Measurements from ENCODE around the gene PGS1.

PGS1 gene

DNA sequence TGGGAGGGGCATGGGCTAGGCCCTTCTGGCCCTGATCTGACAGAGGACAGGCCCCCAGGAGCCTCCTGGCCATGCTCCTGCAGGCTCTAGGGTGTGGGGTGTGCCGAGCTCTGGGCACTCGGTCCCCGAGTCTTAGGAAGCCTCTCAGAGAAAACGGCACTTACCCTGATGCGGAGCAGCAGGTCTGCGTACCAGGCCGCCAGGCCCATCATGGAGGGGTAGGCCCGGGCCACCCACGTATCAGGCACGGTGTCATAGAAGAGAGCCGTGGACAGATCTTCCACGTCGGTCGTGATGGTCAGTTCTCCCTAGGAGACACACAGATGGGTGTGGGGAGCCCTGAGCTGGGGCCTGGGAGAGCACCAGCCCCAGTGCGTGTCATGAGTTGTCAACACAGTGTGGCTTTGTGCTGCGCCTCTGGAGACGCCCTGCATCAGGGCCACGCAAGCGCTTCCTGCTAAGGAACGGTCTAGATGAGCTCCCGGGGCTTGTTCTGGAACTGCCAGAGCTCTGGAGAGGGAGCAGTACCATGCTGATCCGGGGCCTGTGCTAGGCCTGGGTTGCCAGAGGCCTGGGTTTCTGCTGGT lies 47.9 kb downstream of the PGS1 start:
- no peak for DNase-seq (ENCODE audit: low read depth in 2 of 2)

DNA sequence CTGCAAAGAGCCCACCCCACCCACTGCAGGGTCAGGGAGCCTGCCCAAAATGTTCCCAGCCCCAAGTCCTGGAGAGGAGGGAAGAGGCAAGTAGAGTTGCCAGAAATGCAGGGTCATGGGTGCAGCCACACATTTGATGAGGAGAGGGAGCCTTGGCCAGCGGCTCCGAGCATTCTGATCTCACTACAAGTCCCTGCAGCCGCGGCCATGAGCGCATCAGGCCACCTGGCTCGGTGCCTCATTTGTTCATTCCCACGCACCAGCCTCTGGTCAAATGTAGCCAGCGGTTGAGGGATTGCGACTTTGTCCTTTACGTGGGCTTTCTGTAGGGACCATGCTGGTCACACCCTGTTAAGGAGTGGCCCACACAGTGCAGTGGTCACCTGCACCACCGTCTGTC lies 48.7 kb downstream of the PGS1 start:
- DNase-seq (ENCODE audit: low read depth in 2 of 2): no peak

DNA sequence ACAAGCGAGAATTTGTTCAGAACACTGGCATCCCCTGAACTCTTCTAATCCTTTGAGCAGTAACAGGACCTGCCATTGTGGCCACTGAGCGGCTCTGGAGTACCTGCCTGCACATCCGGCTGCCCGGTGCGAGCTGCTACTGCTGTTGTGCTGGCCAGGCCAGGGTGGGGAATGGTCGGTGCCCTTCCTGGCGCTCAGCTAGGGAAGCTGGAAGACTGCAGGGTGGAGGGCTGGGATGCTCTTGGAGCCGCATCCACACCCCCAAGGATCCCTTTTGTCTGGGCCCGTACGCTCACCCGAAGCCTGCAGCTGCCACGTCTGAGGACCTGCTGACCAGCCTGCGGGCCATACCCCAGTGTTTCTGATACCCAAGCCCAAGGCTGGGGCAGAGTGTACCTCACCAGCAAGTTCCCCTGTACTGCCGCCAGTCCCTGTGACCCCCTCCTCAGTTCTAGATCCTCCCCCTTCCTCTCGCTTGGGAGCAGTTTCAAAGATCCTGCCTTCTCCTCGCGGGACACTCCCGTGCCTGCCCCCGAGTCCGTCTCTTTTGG lies 49.7 kb downstream of the PGS1 start:
- no peak for DNase-seq (ENCODE audit: low read depth in 2 of 2)

DNA sequence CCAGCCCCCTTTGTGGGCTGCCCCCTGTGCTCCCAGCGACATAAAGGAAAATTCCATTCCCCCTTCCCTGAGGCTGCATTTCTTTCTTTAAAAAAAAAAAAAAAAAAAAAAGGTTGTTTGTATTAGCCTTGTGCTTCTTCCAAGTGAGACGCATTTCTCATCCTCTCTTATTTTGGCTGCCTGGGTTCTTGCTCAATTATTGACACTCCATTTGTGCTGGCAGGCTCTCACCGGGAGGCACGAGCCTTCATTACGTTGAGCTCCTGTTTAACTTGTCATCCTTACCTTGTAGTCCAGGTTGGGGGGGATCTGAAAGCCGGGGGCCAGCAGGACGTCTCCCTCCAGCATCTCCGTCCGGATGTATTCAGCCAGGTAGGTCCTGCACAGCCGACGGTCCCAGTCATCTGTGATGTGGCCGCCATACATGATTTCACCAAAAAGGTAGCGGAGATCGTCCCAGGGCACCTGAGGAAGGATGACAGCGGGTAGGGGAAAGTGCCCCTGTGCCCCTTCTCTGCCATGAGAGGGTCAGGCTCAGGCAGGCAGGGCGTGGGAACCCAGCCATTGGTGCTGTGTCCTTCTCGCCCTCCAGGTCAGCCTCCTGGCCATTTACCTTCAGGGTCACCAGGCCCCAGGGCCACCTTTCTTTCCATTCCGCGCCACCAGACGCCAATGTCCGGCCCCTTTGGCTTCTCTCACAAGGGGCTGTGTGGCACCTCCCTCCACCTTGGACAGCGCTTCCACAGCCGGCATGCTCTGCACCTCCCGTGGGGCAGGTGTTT lies 50.6 kb downstream of the PGS1 start:
- DNase-seq (ENCODE audit: low read depth in 2 of 2): no peak

DNA sequence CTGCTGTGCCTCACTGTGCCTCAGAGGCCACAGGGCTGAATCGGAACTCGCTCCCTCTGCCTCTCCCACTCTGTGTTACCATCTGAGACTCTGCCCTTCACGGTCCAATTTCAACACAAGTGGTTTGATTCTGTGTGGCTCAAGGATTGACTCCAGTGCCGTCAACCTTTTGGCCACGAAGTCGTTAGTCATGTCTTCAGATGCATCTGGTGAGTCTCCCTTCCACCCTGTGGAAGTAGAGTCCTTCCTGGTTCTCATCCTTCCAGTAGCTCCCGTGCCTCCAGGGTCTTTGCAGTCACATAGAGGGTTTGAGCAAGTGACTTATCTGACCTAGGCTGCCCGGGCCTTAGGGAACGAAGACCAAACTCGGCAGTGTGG lies 51.2 kb downstream of the PGS1 start:
- DNase-seq (ENCODE audit: low read depth in 2 of 2): no peak

DNA sequence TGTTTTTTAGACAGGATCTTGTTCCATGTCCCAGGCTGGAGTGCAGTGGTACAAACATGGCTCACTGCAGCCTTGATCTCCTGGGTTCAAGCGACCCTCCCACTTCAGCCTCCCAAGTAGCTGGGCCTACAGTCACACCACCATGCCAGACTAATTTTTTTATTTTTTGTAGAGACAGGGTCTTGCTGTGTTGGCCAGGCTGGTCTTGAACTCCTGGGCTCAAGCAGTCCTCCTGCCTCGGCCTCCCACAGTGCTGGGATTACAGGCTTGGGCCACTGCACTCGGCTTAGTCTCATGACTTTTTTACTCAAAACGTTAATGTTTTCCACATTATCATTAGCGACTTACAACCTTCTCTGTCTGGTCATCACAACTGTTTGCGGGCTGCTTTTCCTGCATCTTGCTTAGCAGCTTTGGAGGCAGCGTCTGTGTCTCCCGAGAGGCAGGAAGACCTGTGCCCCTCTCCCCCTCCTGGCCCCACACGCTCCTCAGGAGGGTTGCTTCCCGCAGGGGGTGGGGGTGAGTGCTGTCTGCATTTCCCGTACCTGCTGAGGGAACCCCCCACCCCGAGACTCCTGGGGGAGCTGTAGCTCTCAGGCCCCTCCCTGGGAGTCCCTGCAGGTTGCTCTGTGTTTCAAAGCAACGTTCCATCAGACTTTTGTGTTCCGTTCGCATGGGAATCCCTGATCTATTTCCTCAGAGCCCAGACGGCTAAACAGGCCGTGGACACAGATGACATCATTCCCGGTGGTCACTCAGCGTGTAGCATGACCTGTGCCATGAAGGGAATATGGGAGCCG lies 52.6 kb downstream of the PGS1 start:
- no peak for DNase-seq (ENCODE audit: low read depth in 2 of 2)

DNA sequence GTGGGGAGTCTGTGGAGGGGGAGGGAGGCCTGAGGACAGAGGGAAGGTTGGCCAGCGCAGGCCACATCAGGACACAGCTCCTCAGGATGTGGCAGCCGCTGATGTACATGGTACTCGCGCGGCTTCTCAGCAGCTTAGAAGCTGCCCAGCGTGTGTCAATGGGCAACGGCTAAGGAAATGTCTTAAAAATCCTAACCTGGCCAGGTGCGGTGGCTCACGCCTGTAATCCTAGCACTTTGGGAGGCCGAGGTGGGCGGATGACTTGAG lies 53.2 kb downstream of the PGS1 start:
- DNase-seq (ENCODE audit: low read depth in 2 of 2): no peak

DNA sequence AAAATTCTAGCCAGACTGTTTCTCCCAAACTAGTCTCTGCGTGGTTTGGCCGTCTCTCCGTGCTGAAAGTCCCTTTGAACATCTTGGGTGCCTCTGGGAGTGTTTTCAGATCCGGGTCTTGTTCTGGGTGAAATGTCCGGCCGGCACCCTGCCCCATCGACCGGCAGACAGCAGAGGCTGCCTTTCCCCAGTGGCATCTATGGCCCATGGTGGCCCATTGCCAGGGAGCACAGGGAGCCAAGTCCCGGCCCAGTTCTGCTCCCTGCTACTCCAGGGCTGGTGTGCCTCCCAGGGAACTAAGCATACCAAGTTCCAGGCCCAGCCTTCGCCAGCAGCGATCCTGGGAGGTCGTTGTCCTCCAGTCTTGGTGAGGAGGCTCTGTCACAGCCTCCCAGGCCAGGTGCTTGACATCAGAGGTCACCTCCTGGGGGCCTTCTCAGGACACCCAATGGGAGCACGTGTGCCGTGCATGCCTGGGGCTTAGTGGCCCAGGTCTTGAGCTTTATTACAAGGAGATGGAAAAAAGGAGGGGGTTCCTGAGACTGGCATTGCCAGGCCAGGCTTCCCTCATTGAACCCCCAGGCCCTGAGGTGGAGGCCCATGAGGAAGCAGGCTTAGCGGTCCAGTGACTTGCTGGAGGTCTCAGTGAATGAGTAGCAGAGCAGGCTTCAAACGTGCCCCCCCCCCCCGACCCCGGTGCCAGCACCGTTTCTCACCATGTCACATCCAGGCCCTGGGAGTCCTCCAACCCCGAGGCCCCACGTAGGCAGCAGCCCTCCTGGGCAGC lies 54.0 kb downstream of the PGS1 start:
- DNase-seq (ENCODE audit: low read depth in 2 of 2): no peak

DNA sequence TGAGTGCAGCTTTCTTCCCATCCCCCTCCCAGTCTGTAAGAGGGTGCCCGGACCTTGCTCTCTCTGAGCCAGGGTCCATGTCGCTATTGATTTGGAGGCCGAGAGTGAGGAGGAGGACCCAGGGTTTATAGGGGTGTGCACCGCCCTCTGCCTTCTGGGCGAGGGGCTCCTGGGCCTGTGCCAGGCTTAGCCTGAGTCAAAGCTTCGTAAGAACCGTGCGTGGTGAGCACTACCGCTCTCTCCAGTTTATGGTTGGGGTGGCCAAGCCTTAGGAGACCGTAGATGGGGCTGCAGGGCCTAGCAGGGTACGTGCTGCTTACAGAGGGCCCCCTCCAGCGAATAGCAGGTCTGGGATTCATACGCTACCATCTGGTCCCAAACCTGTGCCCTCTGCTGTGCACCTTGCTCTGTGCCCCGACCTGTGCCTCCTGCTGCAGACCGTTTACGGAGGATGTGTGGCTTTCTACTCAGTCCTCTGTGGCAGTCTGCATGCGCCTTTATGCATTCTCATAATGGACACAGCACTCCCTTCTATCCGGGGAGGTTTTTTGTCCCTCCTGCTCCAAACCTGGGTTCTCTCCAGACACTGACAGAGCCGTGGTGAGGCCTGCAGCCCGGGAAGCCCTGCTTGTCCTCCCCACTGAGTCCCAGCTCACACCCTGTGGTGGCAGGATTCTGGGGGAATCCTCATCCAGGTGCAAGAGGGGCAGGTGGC lies 54.7 kb downstream of the PGS1 start:
- DNase-seq (ENCODE audit: low read depth in 2 of 2): no peak

DNA sequence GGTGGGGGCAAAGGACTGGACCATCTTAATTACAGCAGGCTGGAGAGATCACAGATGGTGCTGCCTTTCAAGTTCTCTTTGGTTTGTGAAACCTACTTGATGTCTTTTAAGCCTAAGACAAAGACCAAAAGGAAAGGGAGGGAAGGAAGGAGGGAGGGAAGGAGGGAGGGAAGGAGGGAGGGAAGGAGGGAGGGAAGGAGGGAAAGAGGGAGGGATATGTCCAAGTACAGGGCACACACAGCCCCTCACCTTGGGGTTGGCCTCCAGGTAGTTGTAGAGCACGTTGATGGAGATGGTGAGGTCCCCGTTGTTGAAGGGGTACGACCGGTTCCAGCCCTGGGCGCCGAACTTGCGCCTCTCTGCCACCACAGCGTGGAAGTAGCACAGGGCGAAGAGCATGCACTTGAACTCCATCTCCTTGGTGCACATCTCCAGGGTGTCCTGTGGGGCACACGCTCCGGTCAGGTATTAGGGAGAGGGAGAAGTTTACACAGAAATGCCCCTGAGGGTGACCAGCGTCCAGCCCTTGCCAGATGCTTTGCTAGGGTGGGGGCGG lies 55.4 kb downstream of the PGS1 start:
- DNase-seq (ENCODE audit: low read depth in 2 of 2): no peak

DNA sequence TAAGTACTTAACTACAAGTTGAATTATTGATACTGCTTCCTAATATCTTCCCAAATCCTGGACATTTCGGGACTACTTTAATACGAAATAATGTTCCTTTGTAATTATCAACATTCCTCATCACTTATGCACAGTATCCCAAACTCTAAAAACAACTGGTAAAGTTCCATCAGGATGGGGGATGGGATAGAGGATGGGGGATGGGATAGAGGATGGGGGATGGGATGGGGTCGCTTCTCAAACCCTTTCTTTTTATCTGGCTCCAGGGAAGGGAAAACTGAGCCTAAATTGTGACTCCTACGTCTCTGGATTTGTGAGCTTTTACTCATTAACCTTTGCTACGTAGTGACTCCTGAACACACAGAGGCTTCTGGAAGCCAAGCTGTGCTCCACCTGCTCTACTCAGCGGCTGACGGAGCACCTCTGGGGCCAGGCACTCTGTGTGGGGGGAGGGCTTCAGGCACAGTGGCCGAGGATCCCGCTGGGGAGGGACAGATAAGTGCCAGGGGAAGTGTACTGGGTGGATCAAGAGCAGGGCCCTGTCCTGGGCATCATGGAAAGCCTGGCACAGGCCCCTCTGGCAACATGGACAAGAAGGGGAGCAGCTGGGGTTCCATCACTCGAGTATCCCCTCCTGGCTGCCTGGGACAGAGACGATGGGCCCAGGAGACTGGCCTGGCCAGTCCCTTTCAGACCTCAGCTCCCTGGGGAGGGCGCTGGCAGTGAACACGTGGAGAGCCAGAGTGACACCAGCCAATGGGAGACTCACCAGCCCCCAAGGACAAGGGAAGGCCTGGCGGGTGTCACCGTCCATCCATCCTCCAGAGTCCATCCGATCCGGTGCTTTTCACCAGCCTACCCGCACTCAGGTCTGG lies 56.2 kb downstream of the PGS1 start:
- DNase-seq (ENCODE audit: low read depth in 2 of 2): no peak

DNA sequence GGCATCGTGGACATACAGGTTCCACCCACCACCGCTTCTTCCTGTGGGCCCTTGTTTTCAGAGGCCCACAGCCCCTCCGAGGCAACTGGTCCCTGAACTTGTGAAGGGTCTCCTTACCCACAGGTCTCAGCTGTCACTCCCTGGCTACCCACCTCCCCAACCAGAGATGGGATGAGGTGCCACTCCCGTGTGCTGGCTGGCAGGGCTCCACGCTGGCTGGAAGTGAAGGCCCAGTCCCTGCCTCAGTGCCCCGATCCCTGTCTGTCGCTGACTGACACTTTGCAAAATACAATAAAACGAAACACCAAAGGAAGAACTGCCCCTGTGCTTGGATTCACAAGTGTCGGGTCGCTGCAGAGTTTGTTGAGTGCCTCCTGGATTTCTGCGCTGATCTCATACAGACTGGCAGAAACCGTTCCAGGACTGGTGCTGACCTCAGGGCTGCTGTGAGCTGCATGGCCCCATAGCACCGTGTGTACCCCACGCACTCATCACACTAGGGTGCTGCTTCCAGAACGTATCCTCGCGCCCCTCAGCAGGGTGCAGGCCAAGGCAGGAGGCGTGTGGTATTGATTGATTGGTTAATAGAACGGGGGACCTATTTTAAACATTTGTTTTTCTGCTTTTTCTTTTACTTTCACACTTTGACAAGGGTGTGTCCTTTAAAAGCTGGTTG lies 57.0 kb downstream of the PGS1 start:
- no peak for DNase-seq (ENCODE audit: low read depth in 2 of 2)

DNA sequence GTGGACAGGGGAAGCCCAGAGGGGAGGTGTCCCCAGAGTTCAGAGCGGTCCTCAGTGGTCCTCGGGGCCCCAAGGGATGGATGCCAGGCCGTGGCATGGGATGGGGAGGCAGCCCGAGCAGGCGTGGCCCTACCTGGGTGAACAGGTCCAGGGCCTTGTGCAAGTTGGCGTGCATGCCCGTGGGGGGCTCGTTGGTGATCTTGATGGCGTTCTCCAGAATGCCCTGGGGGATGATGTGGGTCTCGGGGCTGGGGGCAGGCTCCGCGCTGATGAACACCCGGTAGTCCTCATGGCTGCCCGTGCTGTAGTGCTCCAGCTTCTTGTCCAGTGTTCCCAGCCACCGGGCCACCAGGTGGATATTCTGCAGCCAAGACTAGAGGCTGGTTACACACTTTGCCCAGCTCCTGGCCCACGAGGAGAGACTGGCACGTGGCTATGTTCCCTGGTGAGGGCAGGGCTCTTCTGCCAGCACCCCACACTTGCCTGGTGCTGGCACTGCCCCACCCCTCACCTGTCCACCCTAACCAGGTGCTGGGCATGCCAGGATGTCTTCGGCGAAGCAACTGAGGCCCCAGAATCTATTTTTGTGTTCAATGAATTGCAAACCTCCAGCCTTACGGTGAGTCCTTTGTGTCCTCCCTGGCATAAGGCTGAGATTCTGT lies 59.2 kb downstream of the PGS1 start:
- no peak for DNase-seq (ENCODE audit: low read depth in 2 of 2)

DNA sequence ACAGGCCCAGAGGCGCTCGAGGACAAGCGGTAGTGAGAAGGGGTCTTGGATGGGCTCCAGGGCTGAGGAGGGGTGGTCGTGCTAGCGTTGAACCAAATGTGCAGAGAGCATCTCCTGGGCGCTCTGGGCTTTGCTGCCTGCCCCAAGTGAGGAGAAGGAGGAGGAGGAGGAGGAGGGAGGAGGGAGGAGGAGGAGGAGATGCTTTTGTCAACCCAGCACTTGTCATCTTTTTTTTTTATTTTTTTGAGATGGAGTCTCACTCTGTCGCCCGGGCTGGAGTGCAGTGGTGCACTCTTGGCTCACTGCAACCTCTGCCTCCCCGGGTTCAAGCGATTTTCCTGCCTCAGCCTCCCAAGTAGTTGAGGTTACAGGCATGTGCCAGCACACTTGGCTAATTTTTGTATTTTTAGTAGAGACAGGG lies 59.8 kb downstream of the PGS1 start:
- no peak for DNase-seq (ENCODE audit: low read depth in 2 of 2)

DNA sequence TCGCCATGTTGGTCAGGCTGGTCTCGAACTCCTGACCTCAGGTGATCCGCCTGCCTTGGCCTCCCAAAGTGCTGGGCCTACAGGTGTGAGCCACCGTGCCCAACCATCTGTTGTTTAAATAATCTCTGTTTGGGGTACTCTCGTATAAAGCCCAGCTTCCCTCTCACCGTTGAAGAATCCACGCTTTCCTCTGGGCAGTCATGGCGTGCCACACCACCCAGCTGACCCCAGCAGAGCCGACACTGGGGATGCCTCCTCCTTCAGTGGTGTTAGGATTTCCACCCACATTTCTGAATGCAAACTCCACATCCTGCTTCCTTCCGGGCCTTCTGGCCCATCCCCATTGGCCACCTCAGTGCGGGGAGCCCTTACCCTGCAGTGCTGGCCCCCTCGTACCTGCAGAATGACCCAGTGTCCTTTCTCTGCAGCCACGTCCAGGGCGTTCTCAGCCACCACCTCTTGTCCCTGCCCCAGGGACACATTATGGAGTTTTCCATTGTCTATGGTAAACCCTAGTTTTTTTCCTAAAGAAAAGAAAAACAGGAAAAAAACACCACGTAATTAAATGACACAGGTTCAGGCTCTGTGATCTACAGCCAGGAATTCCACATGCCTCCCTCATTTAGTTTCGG lies 60.4 kb downstream of the PGS1 start:
- DNase-seq (ENCODE audit: low read depth in 2 of 2): no peak

DNA sequence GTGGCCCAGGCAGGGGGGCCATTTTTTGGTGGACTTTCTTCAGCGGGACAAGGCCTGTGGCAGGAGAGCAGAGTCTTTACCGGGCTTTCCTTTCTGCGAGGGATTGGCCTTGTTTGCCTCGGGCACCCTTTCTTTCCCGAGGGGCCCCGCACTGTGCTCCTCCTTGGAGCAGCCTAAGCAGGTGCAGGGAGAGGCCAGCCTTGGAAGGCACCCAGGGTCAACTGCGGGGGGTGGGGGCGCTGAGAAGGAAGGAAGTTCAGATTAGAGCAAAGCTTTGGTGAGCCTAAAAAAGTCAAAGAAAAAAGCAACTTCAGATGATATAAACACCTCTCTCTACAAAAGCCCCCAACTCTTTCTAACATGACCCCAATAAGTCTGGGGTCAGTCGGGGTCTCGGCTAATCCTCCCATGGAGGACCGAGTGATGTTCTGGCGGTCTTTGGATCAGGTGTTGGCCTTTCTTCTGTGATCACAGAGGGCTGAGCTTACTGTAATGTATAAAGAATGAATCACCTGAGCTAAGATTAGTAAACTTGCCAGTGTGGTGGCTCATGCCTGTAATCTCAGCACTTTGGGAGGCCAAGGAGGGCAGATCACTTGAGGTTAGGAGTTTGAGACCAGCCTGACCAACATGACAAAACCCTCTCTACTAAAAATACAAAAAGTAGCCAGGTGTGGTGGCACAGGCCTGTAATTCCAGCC lies 63.0 kb downstream of the PGS1 start:
- no peak for DNase-seq (ENCODE audit: low read depth in 2 of 2)

DNA sequence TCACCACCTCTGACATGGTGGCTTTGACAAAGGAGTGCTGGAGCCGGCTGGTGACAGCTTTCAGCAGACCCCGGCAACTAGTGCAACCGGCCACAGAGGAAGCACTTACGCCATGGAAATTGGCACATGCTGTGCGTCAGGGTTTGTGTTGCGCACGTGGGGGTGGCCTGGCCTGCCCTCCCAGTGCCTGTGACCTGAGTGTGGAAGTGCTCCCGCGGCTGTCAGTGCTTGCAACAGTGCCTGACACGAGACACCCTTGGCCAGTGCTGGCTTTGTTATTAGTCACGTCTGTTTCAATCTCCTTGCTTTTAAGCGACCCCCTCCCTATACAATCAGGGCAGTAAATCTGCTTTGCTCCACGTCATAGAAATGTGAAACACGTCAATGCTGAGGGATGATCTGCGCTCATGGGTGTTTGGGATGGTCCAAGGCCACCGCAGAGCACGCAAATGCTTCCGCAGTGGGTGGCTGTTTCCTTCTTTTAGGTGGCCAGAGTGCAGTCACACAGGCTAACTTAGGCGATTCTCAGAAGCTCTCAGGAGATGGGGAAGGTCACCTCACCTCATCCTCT lies 64.3 kb downstream of the PGS1 start:
- no peak for DNase-seq (ENCODE audit: low read depth in 2 of 2)

DNA sequence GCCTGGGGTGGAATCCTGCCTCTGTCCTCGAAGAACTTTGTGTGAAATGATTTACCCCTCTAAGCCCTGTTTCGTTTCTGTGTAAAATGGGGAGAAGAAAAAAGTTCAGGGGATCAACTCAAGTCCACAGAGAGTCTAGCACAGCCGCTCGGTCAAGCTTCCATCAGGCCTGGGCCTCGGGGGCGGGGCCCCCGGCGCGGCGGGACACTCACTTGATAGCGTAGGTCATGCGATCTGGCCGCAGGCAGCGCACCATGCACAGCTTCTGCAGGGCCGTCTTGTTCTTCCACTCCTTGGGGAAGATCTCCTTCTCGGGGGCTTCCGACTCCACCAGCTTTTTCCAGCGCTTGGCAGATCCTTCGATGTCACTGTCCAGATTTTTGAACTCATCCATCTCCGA lies 65.9 kb downstream of the PGS1 start:
- no peak for DNase-seq (ENCODE audit: low read depth in 2 of 2)
